Fibroblast of pulmonary artery (primary cell): ENCODE measurements around the gene PHF5A.

Source experiments
- DNase-seq: peaks from one replicate; pipeline ENCODE4 v3.0.0-alpha.2; 2010; ENCODE audit warnings: low read depth
- H3K4me3 ChIP-seq: replicated peaks from 2 replicates; pipeline ENCODE4 v1.5.1; 2011; ENCODE audit warnings: low read depth, mild to moderate bottlenecking, control low read depth, low read length, moderate library complexity
- TF ChIP-seq, protein P1 (sequence below): IDR thresholded peaks from 2 replicates; pipeline ENCODE4 v1.5.1; 2011; ENCODE audit warnings: mild to moderate bottlenecking, control low read depth, low read length, inconsistent platforms; ENCODE audit errors: missing control alignments

The PHF5A gene

DNA sequence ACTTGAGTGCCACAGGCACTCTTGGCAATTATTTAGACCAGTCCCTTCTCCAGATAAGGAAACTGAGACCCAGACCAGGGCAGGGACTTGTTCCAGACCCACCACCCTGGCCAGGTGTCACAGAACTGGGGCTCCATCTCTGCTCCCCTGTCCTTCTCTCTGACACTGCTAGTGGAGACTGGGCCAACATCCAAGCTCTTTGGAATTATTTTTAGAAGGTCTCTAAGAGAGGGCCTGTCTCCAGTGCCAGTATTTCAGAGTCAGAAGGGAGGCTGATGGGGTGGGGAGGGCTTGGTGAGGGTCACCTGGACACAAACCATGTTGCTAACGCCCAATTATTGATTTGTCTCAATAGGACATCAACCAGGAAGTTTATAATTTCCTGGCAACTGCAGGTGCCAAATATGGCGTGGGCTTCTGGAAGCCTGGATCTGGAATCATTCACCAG is 43.1 kb upstream of the PHF5A start:
- no peak overlapping the region for H3K4me3 ChIP-seq
- TF ChIP-seq, protein P1, sequence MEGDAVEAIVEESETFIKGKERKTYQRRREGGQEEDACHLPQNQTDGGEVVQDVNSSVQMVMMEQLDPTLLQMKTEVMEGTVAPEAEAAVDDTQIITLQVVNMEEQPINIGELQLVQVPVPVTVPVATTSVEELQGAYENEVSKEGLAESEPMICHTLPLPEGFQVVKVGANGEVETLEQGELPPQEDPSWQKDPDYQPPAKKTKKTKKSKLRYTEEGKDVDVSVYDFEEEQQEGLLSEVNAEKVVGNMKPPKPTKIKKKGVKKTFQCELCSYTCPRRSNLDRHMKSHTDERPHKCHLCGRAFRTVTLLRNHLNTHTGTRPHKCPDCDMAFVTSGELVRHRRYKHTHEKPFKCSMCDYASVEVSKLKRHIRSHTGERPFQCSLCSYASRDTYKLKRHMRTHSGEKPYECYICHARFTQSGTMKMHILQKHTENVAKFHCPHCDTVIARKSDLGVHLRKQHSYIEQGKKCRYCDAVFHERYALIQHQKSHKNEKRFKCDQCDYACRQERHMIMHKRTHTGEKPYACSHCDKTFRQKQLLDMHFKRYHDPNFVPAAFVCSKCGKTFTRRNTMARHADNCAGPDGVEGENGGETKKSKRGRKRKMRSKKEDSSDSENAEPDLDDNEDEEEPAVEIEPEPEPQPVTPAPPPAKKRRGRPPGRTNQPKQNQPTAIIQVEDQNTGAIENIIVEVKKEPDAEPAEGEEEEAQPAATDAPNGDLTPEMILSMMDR: no peak
- no peak for DNase-seq

DNA sequence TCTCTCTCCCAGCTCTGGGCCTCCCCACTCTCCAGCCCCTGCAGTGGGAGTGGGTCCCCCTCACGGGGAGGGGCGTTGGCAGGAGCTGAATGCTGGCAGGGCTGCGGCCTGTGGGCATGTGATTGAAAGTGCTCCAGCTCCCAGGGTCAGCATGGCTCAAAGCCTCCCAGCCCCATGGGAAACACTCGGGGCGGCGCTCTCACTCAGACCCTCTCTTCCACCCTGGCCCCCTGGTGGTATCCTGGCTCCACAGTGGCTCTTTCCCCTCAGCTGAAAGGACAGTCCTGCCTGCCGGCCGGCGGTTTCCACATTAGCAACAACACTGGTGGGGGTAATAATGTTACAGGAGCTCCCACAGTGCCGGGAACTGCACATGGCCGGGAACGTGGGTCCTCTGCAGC is 40.3 kb upstream of the PHF5A start:
- DNase-seq: no peak
- TF ChIP-seq, protein P1: no peak
- H3K4me3 ChIP-seq: no peak overlapping the region

DNA sequence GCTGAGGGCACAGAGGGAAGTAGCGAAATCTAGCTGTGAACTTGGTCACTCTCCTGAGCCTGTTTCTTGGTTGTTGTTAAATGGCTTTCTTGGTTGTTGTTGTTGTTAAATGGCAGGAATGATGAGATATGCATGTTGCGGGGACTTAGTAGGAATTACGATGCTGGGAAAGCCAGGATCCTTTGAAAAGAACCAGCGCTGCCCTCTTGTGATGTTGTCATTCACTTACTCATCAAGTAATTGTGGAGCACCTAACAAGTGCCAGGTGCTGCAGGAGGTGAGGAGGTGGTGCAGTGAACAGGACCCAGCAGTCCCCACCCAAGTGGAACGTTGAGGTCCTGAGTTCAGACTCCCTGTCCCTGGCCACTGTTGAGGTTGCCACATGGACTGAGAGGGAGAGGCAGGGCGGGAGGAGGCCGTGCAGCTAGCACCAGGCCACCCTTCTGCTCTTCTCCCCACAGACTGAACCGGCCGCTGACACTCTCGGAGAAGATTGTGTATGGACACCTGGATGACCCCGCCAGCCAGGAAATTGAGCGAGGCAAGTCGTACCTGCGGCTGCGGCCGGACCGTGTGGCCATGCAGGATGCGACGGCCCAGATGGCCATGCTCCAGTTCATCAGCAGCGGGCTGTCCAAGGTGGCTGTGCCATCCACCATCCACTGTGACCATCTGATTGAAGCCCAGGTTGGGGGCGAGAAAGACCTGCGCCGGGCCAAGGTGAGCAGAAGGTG is 39.0 kb upstream of the PHF5A start:
- H3K4me3 ChIP-seq: no peak overlapping the region
- no peak for DNase-seq
- TF ChIP-seq, protein P1: no peak

DNA sequence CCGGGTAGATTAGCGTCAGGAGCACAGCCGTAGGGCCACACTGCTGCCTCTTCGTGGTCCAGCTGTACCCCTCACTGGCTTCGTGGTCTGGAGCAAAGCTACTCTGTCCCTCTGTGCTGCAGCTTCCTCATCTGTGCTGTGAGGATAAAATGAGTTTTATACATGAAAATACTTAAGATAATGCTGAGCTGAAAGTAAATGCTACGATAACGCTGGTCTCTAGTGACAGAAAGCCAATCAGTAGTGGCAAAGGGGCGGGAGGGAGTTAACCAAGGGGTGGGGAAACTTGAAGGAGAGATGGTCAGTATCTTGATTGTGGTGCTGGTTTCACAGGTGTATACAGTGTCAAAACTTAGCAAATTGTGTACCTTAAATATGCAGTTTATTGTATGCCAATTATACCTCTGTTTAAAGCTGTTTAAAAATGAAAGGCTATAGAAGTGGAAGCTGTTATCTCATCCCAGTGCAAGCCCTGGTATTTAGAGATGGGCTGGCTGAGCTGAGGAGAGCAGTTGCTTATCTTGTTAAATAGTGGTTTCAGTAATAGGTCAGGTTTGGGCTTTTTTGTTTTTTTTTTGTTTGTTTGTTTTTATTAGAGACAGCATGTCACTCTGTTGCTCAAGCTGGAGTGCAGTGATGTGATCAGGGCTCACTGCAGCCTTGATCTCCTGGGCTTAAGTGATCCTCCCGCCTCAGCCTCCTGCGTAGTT is 37.2 kb upstream of the PHF5A start:
- no peak overlapping the region for H3K4me3 ChIP-seq
- no peak for DNase-seq
- TF ChIP-seq, protein P1: no peak

DNA sequence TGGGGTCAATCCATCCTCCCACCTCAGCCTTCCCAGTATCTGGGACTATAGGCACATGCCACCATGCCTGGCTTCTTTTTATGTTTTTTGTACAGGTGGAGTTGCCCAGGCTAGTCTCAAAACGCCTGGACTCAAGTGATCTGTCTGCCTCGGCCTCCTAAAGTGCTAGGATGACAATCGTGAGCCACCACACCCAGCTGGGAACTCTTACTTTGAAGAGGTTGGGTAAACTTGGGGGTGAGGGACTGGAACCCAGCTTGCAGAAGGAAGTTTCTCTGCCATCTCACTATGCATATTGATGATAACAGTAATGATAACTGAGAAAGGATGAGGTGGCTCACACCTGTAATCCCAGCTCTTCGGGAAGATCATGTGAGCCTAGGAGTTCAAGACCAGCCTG is 36.3 kb upstream of the PHF5A start:
- H3K4me3 ChIP-seq: no peak overlapping the region
- no peak for DNase-seq
- TF ChIP-seq, protein P1: no peak

DNA sequence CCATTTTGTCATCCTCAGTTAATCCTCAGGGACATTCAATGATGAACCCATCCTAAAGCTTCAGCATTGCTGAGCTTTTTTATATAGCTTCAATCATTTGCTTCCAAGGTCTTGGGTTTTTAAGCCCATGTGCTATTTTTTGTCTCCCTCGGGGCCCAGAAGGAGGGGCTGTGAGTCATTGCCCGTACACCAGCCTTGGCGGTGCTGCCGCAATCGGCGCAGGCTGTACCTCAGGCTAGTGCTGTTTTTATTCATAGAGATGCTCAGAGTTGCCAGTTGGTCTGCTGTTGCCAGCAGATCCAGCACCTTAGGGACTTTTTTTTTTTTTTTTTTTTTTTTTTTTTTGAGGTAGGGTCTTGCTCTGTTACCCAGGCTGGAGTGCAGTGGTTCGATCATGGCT is 35.9 kb upstream of the PHF5A start:
- no peak overlapping the region for H3K4me3 ChIP-seq
- no peak for DNase-seq
- TF ChIP-seq, protein P1: no peak

DNA sequence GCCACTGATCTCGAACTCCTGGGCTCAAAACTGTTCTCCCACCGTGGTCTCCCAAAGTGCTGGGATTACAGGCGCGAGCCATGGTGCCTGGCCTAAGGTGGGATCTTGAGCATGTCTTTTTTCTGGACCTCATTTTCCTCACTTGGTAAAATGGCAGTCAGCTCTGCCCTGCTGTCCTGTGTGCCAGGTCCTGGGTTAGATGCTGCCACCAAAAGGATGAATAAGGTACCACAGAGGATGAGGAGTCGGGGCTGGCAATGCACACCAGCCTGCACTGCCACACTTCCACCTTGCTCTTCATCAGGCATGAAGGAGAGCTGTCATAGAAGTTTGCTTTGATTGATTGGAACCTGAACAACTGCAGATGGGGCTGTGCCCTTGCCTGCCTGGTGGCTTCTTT is 32.7 kb upstream of the PHF5A start:
- TF ChIP-seq, protein P1: peak; percentile 17
- no peak for DNase-seq
- no peak overlapping the region for H3K4me3 ChIP-seq
